Calu3 (cell line): ENCODE measurements around the gene NIPAL3. TPM values are rescaled to one million over a fixed set of nuclear protein-coding genes. Genes with fewer than 3 reads are reported as not detected.

ENCODE experiments used
- BruUV-seq: library from RNA; stranded (reverse); fragments of 400-500 nt; replicated peaks from 2 replicates; lab custom pipeline; 2021; lab: Mats Ljungman, UMichigan
- CTCF ChIA-PET: fragments of 300-600 bp; sonication (Branson Sonifier 250); formaldehyde crosslinking; loops from one replicate; lab custom pipeline; 2022; ENCODE audit warnings: antibody characterized with exemption; lab: Charles Lee
- DNase-seq: peaks from one replicate; pipeline ENCODE4 v3.0.0; 2022
- H3K27ac Mint-ChIP-seq: one replicate; pipeline ENCODE4 v1.8.0; 2022; ENCODE audit warnings: mixed read lengths; ENCODE audit not compliant: unreplicated experiment
- H3K27me3 Mint-ChIP-seq: one replicate; pipeline ENCODE4 v1.8.0; 2022; ENCODE audit warnings: mixed read lengths; ENCODE audit not compliant: unreplicated experiment
- H3K36me3 Mint-ChIP-seq: one replicate; pipeline ENCODE4 v1.8.0; 2022; ENCODE audit warnings: mild to moderate bottlenecking, moderate library complexity, mixed read lengths; ENCODE audit not compliant: insufficient read depth, unreplicated experiment
- H3K4me1 Mint-ChIP-seq: one replicate; pipeline ENCODE4 v1.8.0; 2022; ENCODE audit warnings: mild to moderate bottlenecking, low read depth, mixed read lengths; ENCODE audit not compliant: unreplicated experiment
- H3K4me3 Mint-ChIP-seq: one replicate; pipeline ENCODE4 v1.8.0; 2022; ENCODE audit warnings: mild to moderate bottlenecking, low read depth, moderate library complexity, mixed read lengths; ENCODE audit not compliant: unreplicated experiment
- H3K9me3 Mint-ChIP-seq: one replicate; pipeline ENCODE4 v1.8.0; 2022; ENCODE audit warnings: low read depth, mixed read lengths; ENCODE audit not compliant: unreplicated experiment
- CTCF ChIP-seq: fragments of 200-600 bp; IDR thresholded peaks from one replicate; pipeline ENCODE4 v1.8.0; 2022; ENCODE audit warnings: antibody characterized with exemption; ENCODE audit not compliant: unreplicated experiment
- intact Hi-C: fragments of 100-400 bp; cut with micrococcal nuclease; formaldehyde crosslinking; loops from one replicate; pipeline ENCODE4 v1.10.0; 2022; ENCODE audit not compliant: unreplicated experiment
- total RNA-seq: library from RNA; stranded (reverse); gene quantifications from 2 replicates; pipeline ENCODE4 v1.2.3, GENCODE V29; 2022

The NIPAL3 gene
- total RNA-seq, 1 experiment from 2014 or later, result 28.8 TPM

- H3K27me3 Mint-ChIP-seq, result no peaks in the 10 kb centered on the region
- CTCF ChIA-PET, result no interaction called here
- TF ChIP-seq CTCF, result no peak
- peaks cover 5% of the 10 kb centered on the region for H3K4me1 Mint-ChIP-seq
- intact Hi-C loops, result no loop called here
- no peak overlapping the region for H3K27ac Mint-ChIP-seq
- no peak for DNase-seq
- H3K36me3 Mint-ChIP-seq, result peaks cover 28% of the 10 kb centered on the region
- BruUV-seq, result no TSS peak
- no peak overlapping the region for H3K4me3 Mint-ChIP-seq
- no peaks in the 10 kb centered on the region for H3K9me3 Mint-ChIP-seq
Observed at GRCh38 chr1:24463776-24464735, 48.5 kb downstream of the NIPAL3 start.

GRCh38 chr1:24465099-24465498, 49.5 kb downstream of the NIPAL3 start:
- intact Hi-C loops, result no loop called here
- no TSS peak for BruUV-seq
- CTCF ChIA-PET, result interaction anchor here (0.6 to 0.7 kb wide), 2 partner anchors 35 to 53 kb away, joined by 3 to 5 read pairs; no protein-coding TSS in a partner anchor

GRCh38 chr1:24465638-24466037, 50.0 kb downstream of the NIPAL3 start:
- Mint-ChIP-seq H3K36me3 (peaks cover 17% of the 10 kb centered on the region), H3K4me1 (peaks cover 5% of the 10 kb centered on the region), H3K9me3 (no peaks in the 10 kb centered on the region), H3K27me3 (no peaks in the 10 kb centered on the region), H3K4me3 (no peak overlapping the region), H3K27ac (no peak overlapping the region)
- CTCF ChIA-PET, result interaction anchor here (0.6 kb wide), 1 partner anchor 35 kb away, joined by 5 read pairs; no protein-coding TSS in a partner anchor
- intact Hi-C loops, result no loop called here
- TF ChIP-seq CTCF, result no peak
- no peak for DNase-seq
- no TSS peak for BruUV-seq

More at GRCh38 chr1:24465099-24465498, 49.5 kb downstream of the NIPAL3 start:
- no peaks in the 10 kb centered on the region for H3K9me3 Mint-ChIP-seq
- no peaks in the 10 kb centered on the region for H3K27me3 Mint-ChIP-seq
- H3K4me3 Mint-ChIP-seq, result no peak overlapping the region
- H3K36me3 Mint-ChIP-seq, result peaks cover 20% of the 10 kb centered on the region
- H3K4me1 Mint-ChIP-seq, result peaks cover 5% of the 10 kb centered on the region
- TF ChIP-seq CTCF, result no peak
- no peak for DNase-seq
- H3K27ac Mint-ChIP-seq, result no peak overlapping the region

- H3K27ac Mint-ChIP-seq, result no peak overlapping the region
- DNase-seq, result no peak
- BruUV-seq, result no TSS peak
- peaks cover 9% of the 10 kb centered on the region for H3K36me3 Mint-ChIP-seq
- intact Hi-C loops, result no loop called here
- no peaks in the 10 kb centered on the region for H3K27me3 Mint-ChIP-seq
- no peak overlapping the region for H3K4me3 Mint-ChIP-seq
- no peaks in the 10 kb centered on the region for H3K9me3 Mint-ChIP-seq
- CTCF ChIA-PET, result no interaction called here
- no peak for TF ChIP-seq CTCF
- H3K4me1 Mint-ChIP-seq, result no peaks in the 10 kb centered on the region
Observed at GRCh38 chr1:24468685-24469316, 53.2 kb downstream of the NIPAL3 start.
